Panc1 (cell line): ENCODE data around the gene OTOP3. TPM values are rescaled to one million over a fixed set of nuclear protein-coding genes. Genes with fewer than 3 reads are reported as not detected.

Experiments
- ATAC-seq: fragments of 200-7000 bp; cut with Tn5 transposase; 2 replicates; pipeline ENCODE4 v1.9.1; 2020; ENCODE audit warnings: mild to moderate bottlenecking, moderate library complexity
- BruUV-seq: library from RNA; stranded (reverse); fragments of 400-500 nt; replicated peaks from 2 replicates; lab custom pipeline; 2021; lab: Mats Ljungman, UMichigan
- CTCF ChIA-PET: fragments of 300-600 bp; sonication (Branson Sonifier 250); formaldehyde crosslinking; loops from one replicate; lab custom pipeline; 2022; ENCODE audit warnings: antibody characterized with exemption; lab: Charles Lee
- POLR2A ChIA-PET: fragments of 300-600 bp; sonication (Branson Sonifier 250); formaldehyde crosslinking; loops from one replicate; lab custom pipeline; 2022; ENCODE audit warnings: antibody characterized with exemption; lab: Charles Lee
- DNase-seq: peaks from one replicate; pipeline ENCODE4 v3.0.0-alpha.2; 2010; ENCODE audit warnings: low read depth, low spot score
- H3K27ac ChIP-seq: 2 replicates; pipeline ENCODE4 v1.5.1; 2011; ENCODE audit warnings: mild to moderate bottlenecking, low read length, inconsistent platforms
- H3K27me3 ChIP-seq: fragments of 200-500 bp; sonication (Bioruptor generic); 2 replicates; pipeline ENCODE4 v1.6.0; 2014; ENCODE audit warnings: low read length, inconsistent platforms; ENCODE audit not compliant: control insufficient read depth, insufficient read depth
- H3K36me3 ChIP-seq: fragments of 200-500 bp; sonication (Bioruptor generic); 2 replicates; pipeline ENCODE4 v1.5.1; 2014; ENCODE audit warnings: inconsistent platforms, mild to moderate bottlenecking, low read length, moderate library complexity; ENCODE audit not compliant: control insufficient read depth, insufficient read depth
- H3K4me1 ChIP-seq: 2 replicates; pipeline ENCODE4 v1.5.1; 2011; ENCODE audit warnings: inconsistent platforms, mild to moderate bottlenecking, low read length, moderate library complexity; ENCODE audit not compliant: control insufficient read depth, insufficient read depth
- H3K4me3 ChIP-seq, 2 experiments: 2 replicates each; pipeline ENCODE4 v1.5.1; 2011 to 2012; ENCODE audit warnings: low read depth in 2 of 2, low read length in 2 of 2, mild to moderate bottlenecking in 2 of 2, inconsistent platforms in 1 of 2, moderate library complexity in 1 of 2
- H3K9me3 ChIP-seq: fragments of 200-500 bp; sonication (Bioruptor generic); 2 replicates; pipeline ENCODE4 v1.5.1; 2014; ENCODE audit warnings: low read depth, mild to moderate bottlenecking, inconsistent platforms, low read length, moderate library complexity; ENCODE audit not compliant: control insufficient read depth, insufficient read depth
- CTCF ChIP-seq: fragments of 450-650 bp; IDR thresholded peaks from 2 replicates; pipeline ENCODE4 v1.5.1; 2017; ENCODE audit warnings: mild to moderate bottlenecking
- POLR2AphosphoS5 ChIP-seq: IDR thresholded peaks from 2 replicates; pipeline ENCODE4 v1.6.1; 2012; ENCODE audit warnings: mild to moderate bottlenecking, low read depth, low read length, moderate library complexity
- REST ChIP-seq, 2 experiments: IDR thresholded peaks; 2 replicates each; pipeline ENCODE4 v1.6.1; 2011 to 2012; ENCODE audit warnings: low read depth in 2 of 2, control low read depth in 1 of 2, low read length in 1 of 2, mild to moderate bottlenecking in 1 of 2, moderate library complexity in 1 of 2; ENCODE audit not compliant: insufficient read depth in 1 of 2
- SIN3A ChIP-seq: IDR thresholded peaks from 2 replicates; pipeline ENCODE4 v1.6.1; 2012; ENCODE audit warnings: low read depth, mild to moderate bottlenecking, low read length, moderate library complexity, borderline replicate concordance; ENCODE audit not compliant: insufficient read depth
- TCF7L2 ChIP-seq: IDR thresholded peaks from 2 replicates; pipeline ENCODE4 v1.6.1; 2011; ENCODE audit warnings: mild to moderate bottlenecking, low read depth, low read length, inconsistent platforms
- in situ Hi-C: cut with HindIII; loops from 2 replicates; pipeline ENCODE4 v1.10.0; 2016; ENCODE audit warnings: low sequenced_read_pairs, low pct_unique_long_range_greater_than_20kb
- intact Hi-C: fragments of 100-400 bp; cut with micrococcal nuclease; formaldehyde crosslinking; loops from one replicate; pipeline ENCODE4 v1.10.0; 2022; ENCODE audit not compliant: unreplicated experiment
- total RNA-seq: library from RNA; stranded (reverse); gene quantifications from one replicate; pipeline ENCODE4 v1.2.1, GENCODE V29; 2021; ENCODE audit not compliant: unreplicated experiment

Gene OTOP3
- total RNA-seq, 1 experiment from 2014 or later: not detected

- Histone ChIP-seq H3K27me3 (no peaks in the 10 kb centered on the region; the same call in 1 of the 2 replicates), H3K27ac (no peak overlapping the region), H3K36me3 (no peaks in the 10 kb centered on the region), H3K9me3 (no peaks in the 10 kb centered on the region), H3K4me1 (no peaks in the 10 kb centered on the region), H3K4me3 (no peak overlapping the region)
- intact Hi-C loops: no loop called here
- ChIA-PET CTCF (interaction anchor here (1.1 kb wide), 1 partner anchor 23 kb away, joined by 3 read pairs; the partner anchor contains the start of gene OTOP2), POLR2A (no interaction called here)
- no peak for TF ChIP-seq POLR2AphosphoS5
- TF ChIP-seq SIN3A: no peak
- no peak for TF ChIP-seq TCF7L2
- no peak for TF ChIP-seq REST (IDR thresholded peaks at IDR 0.05; ENCODE audit: insufficient read depth in 1 of 2, low read depth in 2 of 2, low read length in 1 of 2)
- DNase-seq: no peak
- no peak for ATAC-seq
- no TSS peak for BruUV-seq
- in situ Hi-C loops: no loop called here
Measured at GRCh38 chr17:74946641-74947040, 10.9 kb downstream of the OTOP3 start.

GRCh38 chr17:74947041-74947754, 11.5 kb downstream of the OTOP3 start:
- TF ChIP-seq SIN3A (no peak), POLR2AphosphoS5 (no peak), TCF7L2 (no peak), CTCF (no peak), REST (IDR thresholded peaks at IDR 0.05; ENCODE audit: insufficient read depth in 1 of 2, low read depth in 2 of 2, low read length in 1 of 2) (no peak)
- H3K4me1 ChIP-seq: no peaks in the 10 kb centered on the region
- H3K9me3 ChIP-seq: no peaks in the 10 kb centered on the region
- no peaks in the 10 kb centered on the region; the same call in 1 of the 2 replicates for H3K27me3 ChIP-seq
- no peak overlapping the region for H3K27ac ChIP-seq
- ATAC-seq (no peak), DNase-seq (no peak)
- no peak overlapping the region for H3K4me3 ChIP-seq
- BruUV-seq: no TSS peak
- H3K36me3 ChIP-seq: no peaks in the 10 kb centered on the region
- in situ Hi-C loops: no loop called here
- ChIA-PET CTCF (no interaction called here), POLR2A (no interaction called here)
- intact Hi-C loops: no loop called here
